Heart left ventricle (tissue), 13 donors: ENCODE measurements around the gene SCLT1.

Experiments used
- CTCF ChIP-seq, 12 donors: fragments of 200-600 bp; sonication (generic) in 4 of 12; IDR thresholded peaks; one replicate each; pipeline versions ENCODE4 v1.5.0 to v1.8.0; 2018 to 2022; ENCODE audit warnings: antibody characterized with exemption in 12 of 12, mild to moderate bottlenecking in 5 of 12
- POLR2A ChIP-seq, 2 donors: fragments of 450-650 bp; IDR thresholded peaks; one replicate each; pipeline ENCODE4 v1.6.1; 2017; ENCODE audit warnings: antibody characterized with exemption in 2 of 2, mild to moderate bottlenecking in 2 of 2, moderate library complexity in 2 of 2
- donor health status: ischemic (EF 13 %, LVEDD 7.1; RV severe dilation, severe dysfunction).
- donor health status: DM: no; HTN: yes; CAD: no.
- donor health status: DM: no; HTN: no; CAD: no.
- donor health status: ischemic (EF 25% LVEDD 6.9; RV normal size, moderate dysfunction).
- donor health status: ischemic (EF 25% LVEDD 5.7; RV mildly dilated, moderate dysfunction).
- donor health status: ischemic (EF 35%, LVEDD 5.7; RV mildly dilated, moderate dysfunction).
- donor health status: nonischemic (EF 11% LVEDD 7.7; RV severe dilation, severe dysfunction).
- donor health status: DM: yes; HTN: yes; CAD: no.
- donor health status: PGD.
- donor health status: ischemic (EF 29% LVEDD 5.4; RV normal size, mild dysfunction).
- donor health status: nonischemic (EF 23%, LVEDD 6.1; RV moderate dilation, normal function).

GRCh38 chr4:128915544-128915943 lies 177.8 kb downstream of the SCLT1 start:
- no peak for TF ChIP-seq POLR2A (IDR thresholded peaks at IDR 0.05)
- no peak for TF ChIP-seq CTCF (IDR thresholded peaks at IDR 0.05)
